Measurements from ENCODE around the gene MYO3B. TPM values are rescaled to one million over a fixed set of nuclear protein-coding genes. Genes with fewer than 3 reads are reported as not detected.

Gene MYO3B
- total RNA-seq, 1 experiment from 2014 or later, result 0.09 TPM

DNA sequence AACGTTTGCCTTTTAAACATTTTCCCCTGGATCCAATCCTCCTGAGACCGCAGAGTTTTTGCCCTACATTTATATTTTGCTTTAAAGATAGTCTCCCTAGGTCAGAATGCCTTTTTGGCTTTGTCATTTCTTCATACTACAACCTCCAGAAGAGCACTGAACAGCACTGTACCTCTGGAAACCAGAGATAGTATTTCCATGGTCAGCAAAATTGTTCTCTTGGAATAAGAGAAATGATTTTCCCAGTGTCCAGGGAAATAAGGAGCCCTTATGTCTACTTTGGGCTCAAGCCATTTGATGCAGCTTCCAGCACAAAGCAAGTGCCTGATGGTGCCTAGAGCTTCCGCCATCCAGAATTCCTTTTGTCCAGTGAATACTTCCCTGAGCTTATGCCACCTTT lies 461.7 kb downstream of the MYO3B start:
- H3K4me1 Mint-ChIP-seq (ENCODE audit: low read depth, unreplicated experiment), result no peaks in the 10 kb centered on the region
- intact Hi-C loops (cut with micrococcal nuclease; ENCODE audit: unreplicated experiment), result no loop called here
- BruUV-seq (replicated peaks), result no TSS peak

DNA sequence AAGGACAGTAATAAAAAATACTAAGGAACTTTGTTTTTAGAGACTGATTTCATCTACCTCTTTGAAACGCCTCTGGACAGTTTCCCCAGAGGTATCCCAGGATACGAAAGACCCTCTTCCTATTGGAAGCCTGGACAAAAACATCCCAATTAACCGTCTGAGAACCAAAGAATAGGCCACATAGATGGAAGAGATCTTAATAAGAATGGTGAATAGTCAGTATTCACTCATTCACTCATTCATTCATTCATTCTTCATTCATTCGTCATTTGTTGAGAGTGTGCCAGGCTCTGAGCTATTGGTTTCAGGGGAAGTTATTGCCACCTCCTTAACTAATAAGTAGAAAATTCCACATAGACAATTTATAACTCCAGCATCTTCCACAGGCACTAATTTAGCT lies 464.0 kb downstream of the MYO3B start:
- Histone ChIP-seq H3K9me3 (no peaks in the 10 kb centered on the region), H3K27me3 (replicated peaks; ENCODE audit: control insufficient read depth, insufficient read depth, low read length) (no peaks in the 10 kb centered on the region), H3K4me3 (ENCODE audit: low read depth, low read length) (no peak overlapping the region), H3K36me3 (ENCODE audit: control insufficient read depth, insufficient read depth, low read length) (no peaks in the 10 kb centered on the region), H3K4me1 (no peaks in the 10 kb centered on the region)
- H3K9me3 Mint-ChIP-seq (ENCODE audit: unreplicated experiment), result no peaks in the 10 kb centered on the region
- H3K4me1 Mint-ChIP-seq (ENCODE audit: low read depth, unreplicated experiment), result no peaks in the 10 kb centered on the region
- intact Hi-C loops (cut with micrococcal nuclease; ENCODE audit: unreplicated experiment), result no loop called here
- no peak overlapping the region for H3K4me3 Mint-ChIP-seq (ENCODE audit: unreplicated experiment)
- no peaks in the 10 kb centered on the region for H3K36me3 Mint-ChIP-seq (ENCODE audit: insufficient read depth, unreplicated experiment)
- no peak overlapping the region for H3K27ac Mint-ChIP-seq (ENCODE audit: unreplicated experiment)
- no peaks in the 10 kb centered on the region for H3K27me3 Mint-ChIP-seq (ENCODE audit: insufficient read depth, unreplicated experiment)
- TF ChIP-seq, protein P1, sequence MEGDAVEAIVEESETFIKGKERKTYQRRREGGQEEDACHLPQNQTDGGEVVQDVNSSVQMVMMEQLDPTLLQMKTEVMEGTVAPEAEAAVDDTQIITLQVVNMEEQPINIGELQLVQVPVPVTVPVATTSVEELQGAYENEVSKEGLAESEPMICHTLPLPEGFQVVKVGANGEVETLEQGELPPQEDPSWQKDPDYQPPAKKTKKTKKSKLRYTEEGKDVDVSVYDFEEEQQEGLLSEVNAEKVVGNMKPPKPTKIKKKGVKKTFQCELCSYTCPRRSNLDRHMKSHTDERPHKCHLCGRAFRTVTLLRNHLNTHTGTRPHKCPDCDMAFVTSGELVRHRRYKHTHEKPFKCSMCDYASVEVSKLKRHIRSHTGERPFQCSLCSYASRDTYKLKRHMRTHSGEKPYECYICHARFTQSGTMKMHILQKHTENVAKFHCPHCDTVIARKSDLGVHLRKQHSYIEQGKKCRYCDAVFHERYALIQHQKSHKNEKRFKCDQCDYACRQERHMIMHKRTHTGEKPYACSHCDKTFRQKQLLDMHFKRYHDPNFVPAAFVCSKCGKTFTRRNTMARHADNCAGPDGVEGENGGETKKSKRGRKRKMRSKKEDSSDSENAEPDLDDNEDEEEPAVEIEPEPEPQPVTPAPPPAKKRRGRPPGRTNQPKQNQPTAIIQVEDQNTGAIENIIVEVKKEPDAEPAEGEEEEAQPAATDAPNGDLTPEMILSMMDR (IDR thresholded peaks at IDR 0.05; ENCODE audit: insufficient read depth in 1 of 2, low read depth in 1 of 2, low read length in 1 of 2, severe bottlenecking in 1 of 2, unreplicated experiment in 1 of 2), result no peak
- no peak for DNase-seq
- ChIA-PET POLR2A (no interaction called here), CTCF (no interaction called here)
- BruUV-seq (replicated peaks), result no TSS peak

More for the DNA sequence above, 461.7 kb downstream of the MYO3B start:
- no peak overlapping the region for H3K27ac Mint-ChIP-seq (ENCODE audit: unreplicated experiment)
- no peaks in the 10 kb centered on the region for H3K27me3 ChIP-seq (replicated peaks; ENCODE audit: control insufficient read depth, insufficient read depth, low read length)
- no peak overlapping the region for H3K4me3 ChIP-seq (ENCODE audit: low read depth, low read length)
- no peaks in the 10 kb centered on the region for H3K9me3 ChIP-seq
- ChIA-PET POLR2A (no interaction called here), CTCF (no interaction called here)
- no peaks in the 10 kb centered on the region for H3K36me3 ChIP-seq (ENCODE audit: control insufficient read depth, insufficient read depth, low read length)
- H3K4me3 Mint-ChIP-seq (ENCODE audit: unreplicated experiment), result no peak overlapping the region
- no peaks in the 10 kb centered on the region for H3K4me1 ChIP-seq
- TF ChIP-seq, protein P1 (IDR thresholded peaks at IDR 0.05; ENCODE audit: insufficient read depth in 1 of 2, low read depth in 1 of 2, low read length in 1 of 2, severe bottlenecking in 1 of 2, unreplicated experiment in 1 of 2), result no peak
- no peaks in the 10 kb centered on the region for H3K9me3 Mint-ChIP-seq (ENCODE audit: unreplicated experiment)
- no peaks in the 10 kb centered on the region for H3K36me3 Mint-ChIP-seq (ENCODE audit: insufficient read depth, unreplicated experiment)
- H3K27me3 Mint-ChIP-seq (ENCODE audit: insufficient read depth, unreplicated experiment), result no peaks in the 10 kb centered on the region
- DNase-seq, result no peak

DNA sequence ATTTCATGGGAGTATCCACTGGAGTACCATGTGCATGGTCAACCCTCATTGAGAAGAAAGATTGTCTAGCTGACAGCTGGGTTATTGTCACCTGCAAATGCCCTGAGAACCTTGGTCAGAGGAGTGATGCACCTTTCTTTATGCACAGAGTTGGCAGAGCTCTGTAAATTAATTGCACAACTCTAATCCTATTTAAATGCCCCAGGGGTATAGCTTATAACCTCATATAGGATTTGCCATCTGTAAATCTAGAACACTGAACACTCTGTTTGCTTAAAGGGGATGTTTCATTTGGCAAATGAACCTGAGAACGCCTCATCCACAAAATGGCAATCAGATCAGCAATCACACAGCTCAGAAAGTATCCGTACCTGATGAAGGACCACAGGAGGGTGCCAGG lies 465.4 kb downstream of the MYO3B start:
- Mint-ChIP-seq H3K27me3 (ENCODE audit: insufficient read depth, unreplicated experiment) (no peaks in the 10 kb centered on the region), H3K36me3 (ENCODE audit: insufficient read depth, unreplicated experiment) (no peaks in the 10 kb centered on the region), H3K4me1 (ENCODE audit: low read depth, unreplicated experiment) (no peaks in the 10 kb centered on the region), H3K9me3 (ENCODE audit: unreplicated experiment) (no peaks in the 10 kb centered on the region), H3K4me3 (ENCODE audit: unreplicated experiment) (no peak overlapping the region), H3K27ac (ENCODE audit: unreplicated experiment) (no peak overlapping the region)
- POLR2A ChIA-PET, result no interaction called here
- no peaks in the 10 kb centered on the region for H3K36me3 ChIP-seq (ENCODE audit: control insufficient read depth, insufficient read depth, low read length)
- H3K9me3 ChIP-seq, result no peaks in the 10 kb centered on the region
- CTCF ChIA-PET, result no interaction called here
- intact Hi-C loops (cut with micrococcal nuclease; ENCODE audit: unreplicated experiment), result no loop called here
- no peaks in the 10 kb centered on the region for H3K4me1 ChIP-seq
- no peaks in the 10 kb centered on the region for H3K27me3 ChIP-seq (replicated peaks; ENCODE audit: control insufficient read depth, insufficient read depth, low read length)
- H3K4me3 ChIP-seq (ENCODE audit: low read depth, low read length), result no peak overlapping the region
- BruUV-seq (replicated peaks), result no TSS peak
- DNase-seq, result no peak
- TF ChIP-seq, protein P1 (IDR thresholded peaks at IDR 0.05; ENCODE audit: insufficient read depth in 1 of 2, low read depth in 1 of 2, low read length in 1 of 2, severe bottlenecking in 1 of 2, unreplicated experiment in 1 of 2), result no peak

Data from Caco-2 (cell line).